ENCODE data around the gene RIC3. TPM values are rescaled to one million over a fixed set of nuclear protein-coding genes. Genes with fewer than 3 reads are reported as not detected.
A peak's percentile ranks its signal among the peaks of the same experiment; 100 is the strongest.

RIC3 gene
- total RNA-seq, 1 donor from 2014 or later = 5.3 TPM

DNA sequence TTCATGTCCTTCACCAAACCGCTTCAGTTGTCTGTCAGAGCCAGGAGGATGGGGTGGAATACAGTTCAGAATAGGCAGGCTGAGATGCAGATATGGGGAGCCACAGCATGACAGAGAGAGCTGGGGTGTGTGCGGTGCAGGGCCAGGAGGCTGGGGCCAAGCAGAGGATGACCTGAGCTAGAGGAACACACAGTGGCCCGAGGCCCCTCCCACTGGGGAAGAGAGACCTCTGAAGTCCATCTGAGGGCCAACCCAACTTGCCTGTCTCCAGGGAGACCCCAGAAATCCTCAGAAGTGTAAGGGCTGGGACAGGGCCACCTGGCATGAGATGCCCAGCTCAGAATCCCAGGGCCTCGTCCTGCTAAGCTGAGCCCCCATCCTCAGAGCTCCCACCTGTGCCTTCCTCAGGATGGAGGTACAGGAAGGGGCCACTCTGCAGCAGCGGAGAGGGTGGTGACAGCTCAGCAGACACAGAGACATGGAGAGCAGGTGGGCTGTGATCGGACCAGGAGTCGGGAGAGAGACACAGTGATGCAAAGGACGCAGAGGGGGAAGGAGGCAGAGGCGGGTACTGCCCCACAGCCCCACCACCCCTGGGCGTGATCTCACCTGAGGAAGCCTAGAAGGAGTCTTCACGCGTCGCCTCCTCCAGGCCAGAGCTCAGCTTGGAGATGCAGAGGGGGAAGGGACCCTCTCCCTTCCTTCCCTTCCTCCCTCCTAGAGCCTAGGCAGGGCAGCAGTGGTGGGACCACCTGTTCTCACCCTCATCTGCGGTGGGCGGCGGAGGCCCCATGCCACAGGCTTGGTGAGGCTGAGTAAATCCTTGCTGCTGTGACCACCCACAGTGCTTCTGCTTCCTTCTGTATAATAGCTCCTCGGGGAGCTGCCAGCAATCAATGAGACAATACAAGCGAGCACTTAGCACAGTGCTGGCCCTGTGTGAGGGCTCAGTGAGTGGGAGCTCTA lies 96.9 kb downstream of the RIC3 start:
- Histone ChIP-seq H3K27ac (no peak overlapping the region), H3K4me3 (no peak overlapping the region), H3K9me3 (no peaks in the 10 kb centered on the region), H3K36me3 (no peaks in the 10 kb centered on the region), H3K4me1 (peaks cover 0 to 8% of the 10 kb centered on the region in 2 donors), H3K27me3 (no peaks in the 10 kb centered on the region)
- TF ChIP-seq, protein P1, sequence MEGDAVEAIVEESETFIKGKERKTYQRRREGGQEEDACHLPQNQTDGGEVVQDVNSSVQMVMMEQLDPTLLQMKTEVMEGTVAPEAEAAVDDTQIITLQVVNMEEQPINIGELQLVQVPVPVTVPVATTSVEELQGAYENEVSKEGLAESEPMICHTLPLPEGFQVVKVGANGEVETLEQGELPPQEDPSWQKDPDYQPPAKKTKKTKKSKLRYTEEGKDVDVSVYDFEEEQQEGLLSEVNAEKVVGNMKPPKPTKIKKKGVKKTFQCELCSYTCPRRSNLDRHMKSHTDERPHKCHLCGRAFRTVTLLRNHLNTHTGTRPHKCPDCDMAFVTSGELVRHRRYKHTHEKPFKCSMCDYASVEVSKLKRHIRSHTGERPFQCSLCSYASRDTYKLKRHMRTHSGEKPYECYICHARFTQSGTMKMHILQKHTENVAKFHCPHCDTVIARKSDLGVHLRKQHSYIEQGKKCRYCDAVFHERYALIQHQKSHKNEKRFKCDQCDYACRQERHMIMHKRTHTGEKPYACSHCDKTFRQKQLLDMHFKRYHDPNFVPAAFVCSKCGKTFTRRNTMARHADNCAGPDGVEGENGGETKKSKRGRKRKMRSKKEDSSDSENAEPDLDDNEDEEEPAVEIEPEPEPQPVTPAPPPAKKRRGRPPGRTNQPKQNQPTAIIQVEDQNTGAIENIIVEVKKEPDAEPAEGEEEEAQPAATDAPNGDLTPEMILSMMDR (IDR thresholded peaks at IDR 0.05) = no peak
- peak in 1 of 2 donors; percentile 47 for DNase-seq (ENCODE audit: low spot score in 2 of 2)
- intact Hi-C loops (cut with DNase I) = no loop called here

DNA sequence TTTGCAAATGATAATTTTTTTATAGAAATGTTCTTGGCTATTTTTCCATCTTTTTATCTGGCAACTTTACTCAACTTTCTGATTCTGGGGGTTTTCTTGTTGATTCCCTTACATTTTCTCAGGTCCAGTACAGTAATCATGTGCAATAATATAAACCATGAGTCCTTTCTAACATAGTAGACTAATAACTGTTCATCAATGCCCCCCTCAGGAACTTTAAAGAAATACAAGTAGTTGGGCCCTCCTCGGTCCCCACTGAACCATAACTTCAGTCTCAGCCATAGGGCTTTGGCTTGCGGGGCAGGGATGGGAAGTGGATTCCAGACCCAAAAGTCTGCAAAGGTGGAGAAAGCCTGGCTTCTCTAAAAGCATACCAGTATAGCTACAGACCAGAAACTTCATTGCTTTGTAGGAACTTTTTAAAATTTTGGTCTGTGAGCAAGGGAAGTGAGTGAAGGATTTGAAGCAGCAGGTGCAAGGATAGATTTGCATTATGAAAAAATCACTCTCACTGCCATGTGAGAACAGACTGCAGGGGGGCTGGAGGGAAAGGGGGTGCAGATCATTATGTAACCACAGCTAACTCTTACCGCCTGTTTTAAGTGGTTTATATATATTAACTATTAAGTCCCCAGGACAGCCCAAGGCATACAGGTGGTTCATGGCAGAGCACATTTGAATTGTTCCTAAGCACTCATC lies 98.3 kb downstream of the RIC3 start:
- H3K4me1 ChIP-seq = peaks cover 0 to 8% of the 10 kb centered on the region in 2 donors
- H3K4me3 ChIP-seq = no peak overlapping the region
- DNase-seq (ENCODE audit: low spot score in 2 of 2) = peak in 1 of 2 donors; percentile 45
- H3K9me3 ChIP-seq = no peaks in the 10 kb centered on the region
- TF ChIP-seq, protein P1 (IDR thresholded peaks at IDR 0.05) = peak in 1 of 3 experiments; percentile 18
- intact Hi-C loops (cut with DNase I) = no loop called here
- no peak overlapping the region for H3K27ac ChIP-seq
- H3K36me3 ChIP-seq = no peaks in the 10 kb centered on the region
- no peaks in the 10 kb centered on the region for H3K27me3 ChIP-seq

DNA sequence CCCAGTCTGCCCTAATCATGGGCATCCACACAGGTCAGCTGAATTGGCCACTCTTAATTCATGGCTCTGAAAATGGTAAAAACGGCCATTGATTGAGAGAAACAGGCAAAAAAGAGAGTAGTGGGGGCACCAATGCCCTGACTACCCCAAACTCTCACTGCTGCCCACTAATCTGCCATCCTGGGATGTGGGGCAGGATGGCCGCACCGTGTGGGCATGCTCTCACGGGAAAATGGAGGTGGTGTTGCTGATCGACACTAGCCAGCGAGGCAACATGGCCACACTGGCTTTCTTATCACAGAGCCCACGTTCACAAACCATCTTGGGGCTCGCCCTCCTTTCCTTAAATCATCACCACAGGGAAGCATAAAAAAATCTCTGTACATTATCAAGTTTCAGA lies 99.1 kb downstream of the RIC3 start:
- Histone ChIP-seq H3K36me3 (no peaks in the 10 kb centered on the region), H3K4me1 (peaks cover 0 to 8% of the 10 kb centered on the region in 2 donors), H3K27me3 (no peaks in the 10 kb centered on the region), H3K9me3 (no peaks in the 10 kb centered on the region), H3K4me3 (no peak overlapping the region), H3K27ac (peak overlapping the region in 1 of 2 donors; percentile 36)
- TF ChIP-seq, protein P1 (IDR thresholded peaks at IDR 0.05) = no peak
- peak in 1 of 2 donors; percentile 16 for DNase-seq (ENCODE audit: low spot score in 2 of 2)
- intact Hi-C loops (cut with DNase I) = no loop called here

DNA sequence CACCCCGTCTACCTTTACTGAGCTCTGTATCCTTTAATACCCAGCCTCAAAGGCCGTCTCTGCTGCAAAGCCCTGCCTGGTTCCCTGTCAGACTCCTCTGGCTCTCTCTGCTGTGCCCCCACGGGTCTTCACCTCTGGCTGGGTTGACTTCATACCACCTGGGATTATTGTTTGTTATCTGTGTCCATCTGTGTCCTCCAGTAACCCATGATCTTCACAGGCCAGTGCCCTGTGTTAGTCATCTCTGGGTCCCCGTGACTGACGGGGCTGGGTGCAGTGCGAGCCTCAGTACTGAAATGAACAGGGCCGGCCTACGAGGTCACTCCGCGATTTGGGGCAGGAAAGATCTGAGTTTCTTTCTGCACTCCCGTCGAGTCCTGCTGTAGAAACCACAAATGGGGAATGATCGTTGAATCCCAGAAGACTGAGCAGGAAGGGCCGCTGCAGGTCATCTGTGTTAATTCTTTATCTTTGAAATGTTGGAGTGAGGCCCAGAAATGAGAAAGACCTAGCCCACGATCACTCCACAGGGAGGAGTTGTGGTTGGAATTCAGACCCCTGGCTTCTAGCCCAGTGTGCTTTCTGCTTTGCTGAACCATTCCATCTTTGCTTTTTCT lies 100.1 kb downstream of the RIC3 start:
- Histone ChIP-seq H3K27ac (peak overlapping the region; percentile 25 to 28), H3K4me1 (peaks cover 0 to 13% of the 10 kb centered on the region in 2 donors)

More for the DNA sequence above, 100.1 kb downstream of the RIC3 start:
- Histone ChIP-seq H3K27me3 (no peaks in the 10 kb centered on the region), H3K4me3 (peak overlapping the region in 1 of 2 donors; percentile 14), H3K36me3 (no peaks in the 10 kb centered on the region), H3K9me3 (no peaks in the 10 kb centered on the region)
- TF ChIP-seq, protein P1 (IDR thresholded peaks at IDR 0.05) = no peak
- DNase-seq (ENCODE audit: low spot score in 2 of 2) = peak in 1 of 2 donors; percentile 69
- intact Hi-C loops (cut with DNase I) = no loop called here
